ENCODE results near the gene MLXIPL.

DNA sequence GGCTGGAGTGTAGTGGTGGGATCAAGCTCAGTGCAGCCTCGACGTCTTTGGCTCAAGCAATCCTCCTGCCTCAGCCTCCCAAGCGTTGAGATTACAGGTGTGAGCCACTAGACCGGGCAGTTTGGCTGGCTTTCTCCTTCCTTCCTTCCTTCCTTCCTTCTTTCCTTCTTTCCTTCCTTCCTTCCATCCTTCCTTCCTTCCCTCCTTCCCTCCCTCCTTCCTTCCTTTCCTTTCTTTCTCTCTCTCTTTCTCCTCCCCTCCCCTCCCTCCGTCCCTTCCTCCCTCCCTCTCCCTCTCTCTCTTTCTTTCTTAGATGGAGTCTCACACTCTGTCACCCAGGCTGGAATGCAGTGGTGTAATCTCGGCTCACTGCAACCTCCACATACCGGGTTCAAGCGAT, 35.7 kb upstream of the MLXIPL start:
- TF ChIP-seq, protein P1, sequence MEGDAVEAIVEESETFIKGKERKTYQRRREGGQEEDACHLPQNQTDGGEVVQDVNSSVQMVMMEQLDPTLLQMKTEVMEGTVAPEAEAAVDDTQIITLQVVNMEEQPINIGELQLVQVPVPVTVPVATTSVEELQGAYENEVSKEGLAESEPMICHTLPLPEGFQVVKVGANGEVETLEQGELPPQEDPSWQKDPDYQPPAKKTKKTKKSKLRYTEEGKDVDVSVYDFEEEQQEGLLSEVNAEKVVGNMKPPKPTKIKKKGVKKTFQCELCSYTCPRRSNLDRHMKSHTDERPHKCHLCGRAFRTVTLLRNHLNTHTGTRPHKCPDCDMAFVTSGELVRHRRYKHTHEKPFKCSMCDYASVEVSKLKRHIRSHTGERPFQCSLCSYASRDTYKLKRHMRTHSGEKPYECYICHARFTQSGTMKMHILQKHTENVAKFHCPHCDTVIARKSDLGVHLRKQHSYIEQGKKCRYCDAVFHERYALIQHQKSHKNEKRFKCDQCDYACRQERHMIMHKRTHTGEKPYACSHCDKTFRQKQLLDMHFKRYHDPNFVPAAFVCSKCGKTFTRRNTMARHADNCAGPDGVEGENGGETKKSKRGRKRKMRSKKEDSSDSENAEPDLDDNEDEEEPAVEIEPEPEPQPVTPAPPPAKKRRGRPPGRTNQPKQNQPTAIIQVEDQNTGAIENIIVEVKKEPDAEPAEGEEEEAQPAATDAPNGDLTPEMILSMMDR (IDR thresholded peaks at IDR 0.05; ENCODE audit: poor library complexity) = no peak
- TF ChIP-seq EZH2phosphoT487 (IDR thresholded peaks at IDR 0.05; ENCODE audit: low read depth, severe bottlenecking, unreplicated experiment) = no peak
